OCI-LY3 (cell line): ENCODE measurements around the gene ACOT7.

Experiments used
- H2AFZ ChIP-seq: fragments of 200-600, 300-600 bp; shearing (Covaris generic); 2 replicates; pipeline ENCODE4 v1.6.0; 2014; ENCODE audit warnings: antibody characterized with exemption, low read depth, low read length
- H3K27ac ChIP-seq: fragments of 200-600, 300-600 bp; sonication (generic); 2 replicates; pipeline ENCODE4 v1.5.1; 2014; ENCODE audit warnings: mild to moderate bottlenecking, low read length, moderate library complexity, mixed read lengths
- H3K27me3 ChIP-seq: fragments of 200-600, 300-600 bp; sonication (generic); 2 replicates; pipeline ENCODE4 v1.6.1; 2014; ENCODE audit warnings: low read depth, low read length, mixed read lengths
- H3K36me3 ChIP-seq: fragments of 200-600, 300-600 bp; sonication (generic); replicated peaks from 2 replicates; pipeline ENCODE3; 2014; ENCODE audit warnings: low read depth, low read length, mixed read lengths
- H3K4me1 ChIP-seq: fragments of 300-600, 200-600 bp; sonication (generic); 2 replicates; pipeline ENCODE4 v1.6.1; 2014; ENCODE audit warnings: low read length, mixed read lengths
- H3K4me2 ChIP-seq: fragments of 200-600, 300-600 bp; sonication (generic); 2 replicates; pipeline ENCODE4 v1.6.1; 2014; ENCODE audit warnings: low read length, mixed read lengths
- H3K4me3 ChIP-seq: fragments of 300-600, 200-600 bp; sonication (generic); 2 replicates; pipeline ENCODE4 v1.5.1; 2014; ENCODE audit warnings: antibody characterized with exemption, mild to moderate bottlenecking, low read length, moderate library complexity
- H3K79me2 ChIP-seq: fragments of 300-600, 200-600 bp; shearing (Covaris generic); 2 replicates; pipeline ENCODE4 v1.6.1; 2014; ENCODE audit warnings: mild to moderate bottlenecking, low read length, mixed read lengths
- H3K9ac ChIP-seq: fragments of 300-600, 200-600 bp; shearing (Covaris generic); 2 replicates; pipeline ENCODE4 v1.6.0; 2014; ENCODE audit warnings: mild to moderate bottlenecking, low read length, moderate library complexity
- H3K9me3 ChIP-seq: fragments of 200-600, 300-600 bp; shearing (Covaris generic); 2 replicates; pipeline ENCODE4 v1.6.1; 2014; ENCODE audit warnings: low read length, mixed read lengths; ENCODE audit not compliant: insufficient read depth
- H4K20me1 ChIP-seq: fragments of 200-600, 300-600 bp; sonication (generic); 2 replicates; pipeline ENCODE4 v1.6.1; 2016; ENCODE audit warnings: low read length, mixed read lengths; ENCODE audit not compliant: insufficient read depth
- CTCF ChIP-seq: fragments of 200-600, 300-600 bp; sonication (generic); IDR thresholded peaks from 2 replicates; pipeline ENCODE4 v1.5.1; 2014; ENCODE audit warnings: antibody characterized with exemption, low read length, low read depth
- EZH2phosphoT487 ChIP-seq: fragments of 200-600 bp; shearing (Covaris generic); IDR thresholded peaks from 2 replicates; pipeline ENCODE4 v1.6.1; 2018; ENCODE audit warnings: antibody characterized with exemption, mixed run types, low read depth

The ACOT7 gene

GRCh38 chr1:6322161-6322560 is 71.4 kb downstream of the ACOT7 start:
- no peaks in the 10 kb centered on the region for H3K36me3 ChIP-seq
- no peak overlapping the region for H3K4me2 ChIP-seq
- no peak overlapping the region for H2AFZ ChIP-seq
- H3K9ac ChIP-seq, result no peak overlapping the region
- no peak overlapping the region for H3K27ac ChIP-seq
- H4K20me1 ChIP-seq, result no peaks in the 10 kb centered on the region
- no peak for TF ChIP-seq CTCF
- TF ChIP-seq EZH2phosphoT487, result no peak
- H3K4me3 ChIP-seq, result no peak overlapping the region
- H3K4me1 ChIP-seq, result no peaks in the 10 kb centered on the region
- H3K79me2 ChIP-seq, result no peaks in the 10 kb centered on the region
- H3K27me3 ChIP-seq, result no peaks in the 10 kb centered on the region
- H3K9me3 ChIP-seq, result no peaks in the 10 kb centered on the region

- H3K4me3 ChIP-seq, result no peak overlapping the region
- no peaks in the 10 kb centered on the region for H4K20me1 ChIP-seq
- no peaks in the 10 kb centered on the region for H3K27me3 ChIP-seq
- TF ChIP-seq EZH2phosphoT487 (no peak), CTCF (no peak)
- no peaks in the 10 kb centered on the region for H3K79me2 ChIP-seq
- H2AFZ ChIP-seq, result no peak overlapping the region
- no peaks in the 10 kb centered on the region for H3K4me1 ChIP-seq
- H3K9me3 ChIP-seq, result no peaks in the 10 kb centered on the region
- no peak overlapping the region for H3K27ac ChIP-seq
- no peak overlapping the region for H3K4me2 ChIP-seq
- H3K9ac ChIP-seq, result no peak overlapping the region
- no peaks in the 10 kb centered on the region for H3K36me3 ChIP-seq
Observed at GRCh38 chr1:6321205-6321604, 72.4 kb downstream of the ACOT7 start.

GRCh38 chr1:6317098-6317760 is 76.3 kb downstream of the ACOT7 start:
- H3K9ac ChIP-seq, result no peak overlapping the region
- no peaks in the 10 kb centered on the region for H3K4me1 ChIP-seq
- H4K20me1 ChIP-seq, result no peaks in the 10 kb centered on the region
- H3K27me3 ChIP-seq, result no peaks in the 10 kb centered on the region
- H3K4me3 ChIP-seq, result no peak overlapping the region
- no peaks in the 10 kb centered on the region for H3K79me2 ChIP-seq
- H3K27ac ChIP-seq, result no peak overlapping the region
- no peak overlapping the region for H2AFZ ChIP-seq
- no peaks in the 10 kb centered on the region for H3K36me3 ChIP-seq
- TF ChIP-seq CTCF (no peak), EZH2phosphoT487 (no peak)
- no peaks in the 10 kb centered on the region for H3K9me3 ChIP-seq
- no peak overlapping the region for H3K4me2 ChIP-seq

- Histone ChIP-seq H3K9ac (no peak overlapping the region), H2AFZ (no peak overlapping the region), H3K4me2 (no peak overlapping the region), H3K27ac (no peak overlapping the region), H3K4me1 (no peaks in the 10 kb centered on the region), H3K79me2 (no peaks in the 10 kb centered on the region), H3K9me3 (no peaks in the 10 kb centered on the region), H3K36me3 (no peaks in the 10 kb centered on the region), H4K20me1 (no peaks in the 10 kb centered on the region), H3K27me3 (no peaks in the 10 kb centered on the region), H3K4me3 (no peak overlapping the region)
- TF ChIP-seq EZH2phosphoT487 (no peak), CTCF (no peak)
Observed at GRCh38 chr1:6316240-6317097, 77.1 kb downstream of the ACOT7 start.
